Measurements from ENCODE around the gene COL5A1. TPM values are rescaled to one million over a fixed set of nuclear protein-coding genes. Genes with fewer than 3 reads are reported as not detected.

Gene COL5A1
- total RNA-seq, 1 experiment from 2014 or later: 2.1 TPM

DNA sequence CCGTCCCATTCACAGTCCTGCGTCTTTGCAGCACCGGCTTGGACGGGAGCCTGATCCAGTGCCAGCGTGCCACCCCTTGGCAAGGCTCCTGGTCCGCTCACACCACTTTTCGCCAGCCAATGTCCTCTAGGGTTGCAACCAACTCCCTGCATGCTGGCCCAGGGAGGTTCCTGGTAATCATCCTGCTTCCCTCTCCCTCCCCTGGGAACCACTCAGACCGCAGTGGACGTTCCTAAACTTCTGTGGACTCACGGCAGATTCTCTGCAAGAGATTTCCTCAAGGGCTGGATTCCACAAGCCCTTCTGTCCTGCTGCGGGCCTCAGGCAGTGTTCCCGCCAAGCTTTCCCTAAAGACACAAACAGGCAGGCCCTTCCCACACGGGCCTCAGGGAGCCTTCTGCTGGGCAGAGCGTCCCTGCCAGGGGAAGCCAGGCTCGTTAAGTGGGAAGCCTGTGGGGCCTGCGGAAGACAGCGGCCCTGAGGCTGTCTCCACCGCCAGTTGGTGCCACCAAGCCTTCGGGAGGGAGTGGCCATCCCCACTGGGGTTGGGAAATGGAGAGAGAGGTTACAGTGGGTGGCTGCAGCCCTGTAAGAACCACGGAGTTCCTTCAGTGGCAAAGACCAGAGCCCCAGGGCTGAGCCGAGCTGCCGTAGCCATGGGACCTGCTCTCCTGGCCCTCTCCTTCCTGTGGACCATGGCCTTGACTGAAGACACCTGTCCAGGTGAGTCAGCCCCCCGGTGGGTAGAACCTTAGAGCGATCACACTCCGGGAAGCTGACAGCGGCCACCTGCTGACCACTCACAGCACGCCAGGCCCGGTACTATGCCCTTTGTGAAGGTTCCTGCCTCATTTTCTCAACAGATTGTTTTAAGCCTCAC is 222.6 kb downstream of the COL5A1 start:
- no peak for DNase-seq (ENCODE audit: extremely low read depth, low read depth)

DNA sequence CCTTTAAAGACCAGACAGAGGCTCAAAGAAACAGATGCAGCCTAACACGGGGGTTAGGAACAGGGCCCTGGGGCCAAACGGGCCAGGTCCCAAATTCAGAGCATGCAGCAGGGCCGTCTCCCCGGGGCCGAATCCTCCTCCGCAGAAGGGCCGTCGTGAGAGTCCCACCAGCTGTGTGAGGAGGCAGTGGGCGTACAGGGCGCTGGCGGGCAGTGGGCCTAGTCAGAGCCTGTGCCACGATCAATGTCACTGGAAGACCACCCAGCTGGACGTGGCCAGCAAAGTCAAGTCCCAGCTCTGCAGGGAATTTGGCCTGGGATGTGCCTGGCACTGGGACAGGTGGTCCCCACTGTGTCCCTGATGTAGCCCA is 223.2 kb downstream of the COL5A1 start:
- no peak for DNase-seq (ENCODE audit: extremely low read depth, low read depth)

DNA sequence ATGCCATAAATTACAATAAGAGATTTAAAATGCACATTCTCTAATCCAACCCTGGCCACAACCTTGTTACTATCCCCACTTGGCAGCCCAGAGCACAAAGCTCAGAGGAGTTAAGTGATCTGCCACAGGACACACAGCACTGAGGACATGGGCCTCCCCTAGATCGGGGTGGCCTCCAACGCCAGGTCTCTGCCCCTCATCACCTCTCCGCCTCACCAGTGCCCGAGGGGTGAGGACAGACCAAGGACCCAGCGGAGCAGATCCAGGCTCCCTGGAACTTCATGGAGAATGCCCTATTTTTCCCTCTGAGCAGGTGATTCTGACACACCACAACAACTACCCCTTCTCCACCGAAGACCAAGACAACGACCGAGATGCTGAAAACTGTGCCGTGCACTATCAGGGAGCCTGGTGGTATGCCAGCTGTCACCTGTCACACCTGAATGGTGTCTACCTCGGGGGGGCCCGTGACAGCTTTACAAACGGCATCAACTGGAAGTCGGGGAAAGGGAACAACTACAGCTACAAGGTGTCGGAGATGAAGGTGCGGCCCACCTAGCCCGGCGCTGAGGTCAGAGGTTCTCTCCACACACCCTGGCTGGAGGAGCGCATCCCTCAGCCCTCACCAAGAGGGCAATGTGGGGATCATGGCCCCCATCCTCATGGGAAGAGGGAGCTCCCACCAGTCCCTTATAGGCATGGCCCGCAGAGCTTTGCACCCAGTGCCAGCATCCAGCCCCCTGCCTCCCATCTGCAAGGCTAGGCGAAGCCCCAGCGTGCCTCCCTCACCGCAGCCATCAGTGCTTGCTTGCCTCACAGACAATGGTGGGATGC is 226.5 kb downstream of the COL5A1 start:
- DNase-seq (ENCODE audit: extremely low read depth, low read depth): no peak

DNA sequence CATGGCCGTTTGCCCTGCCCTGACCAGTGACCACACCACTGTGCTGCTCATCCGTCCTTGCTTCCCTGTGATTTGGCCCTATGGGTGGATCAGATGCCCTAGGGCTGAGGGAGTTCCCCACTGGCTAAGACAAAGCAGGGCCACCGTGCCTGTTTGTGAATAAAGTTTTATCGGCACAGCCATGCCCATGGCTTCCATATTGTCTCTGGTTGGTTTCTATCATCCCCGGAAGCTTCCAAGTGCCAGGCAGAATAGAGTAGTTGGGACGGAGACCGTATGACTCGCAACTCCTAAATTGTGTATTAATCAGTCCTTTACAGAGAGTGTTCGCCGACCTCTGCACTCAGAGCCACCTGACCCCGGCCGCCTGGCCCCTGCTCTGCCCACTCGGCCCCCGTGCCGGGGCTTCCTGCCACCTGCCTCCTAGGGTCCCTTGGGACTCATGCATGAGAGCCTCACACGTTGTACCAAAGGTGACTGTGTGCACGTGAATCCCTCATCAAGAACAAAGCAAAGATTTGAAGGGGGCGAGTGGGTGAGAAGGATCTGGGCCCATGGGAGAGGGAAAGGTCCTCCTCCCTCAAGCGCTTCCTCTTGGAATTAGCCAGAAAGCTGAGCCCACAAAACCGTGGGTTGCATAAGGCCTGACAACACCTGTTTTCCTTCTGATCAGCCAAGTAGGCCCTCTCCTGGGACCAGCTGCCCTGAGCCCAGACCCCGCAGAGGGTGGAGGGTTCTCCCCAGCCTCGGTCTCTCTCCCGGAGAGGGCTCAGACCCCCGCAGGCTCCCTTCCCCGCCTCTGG is 227.3 kb downstream of the COL5A1 start:
- DNase-seq (ENCODE audit: extremely low read depth, low read depth): no peak

DNA sequence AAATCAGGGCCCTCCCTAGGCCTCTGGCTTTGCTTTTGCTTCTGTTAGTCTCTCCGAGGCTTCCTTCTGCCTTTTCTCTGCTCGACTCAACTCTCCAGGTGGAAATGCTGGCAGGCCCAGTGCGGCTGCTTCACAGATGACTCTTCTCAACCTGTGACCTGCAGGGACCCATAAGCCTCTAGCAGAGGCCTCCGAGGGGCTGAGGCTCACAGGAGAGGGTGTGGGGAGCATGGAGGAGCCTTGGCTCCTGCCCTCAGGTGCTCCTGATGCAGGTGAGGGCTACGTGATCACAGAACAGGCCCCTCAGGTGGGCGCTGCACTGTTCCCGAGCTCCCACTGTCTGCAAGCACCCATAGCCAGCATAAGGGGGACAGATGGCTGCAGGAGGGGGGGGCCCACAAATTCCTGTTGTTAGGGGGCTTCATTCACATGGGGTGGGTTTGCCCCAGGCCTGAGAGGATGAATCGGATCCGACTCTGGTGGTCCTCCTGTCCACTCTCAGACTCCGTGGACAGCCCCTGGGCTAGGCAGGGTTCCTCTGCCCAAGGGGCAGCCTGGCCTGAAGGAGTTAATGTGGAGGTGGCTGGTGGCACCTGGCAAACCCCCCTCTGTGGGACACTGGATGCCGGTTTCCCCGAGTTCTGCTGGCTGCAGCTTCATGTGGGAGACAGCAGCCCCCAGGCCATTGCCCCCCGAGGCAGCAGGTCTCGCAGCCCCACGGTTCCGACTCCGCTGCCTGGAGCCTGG is 228.1 kb downstream of the COL5A1 start:
- DNase-seq (ENCODE audit: extremely low read depth, low read depth): no peak

DNA sequence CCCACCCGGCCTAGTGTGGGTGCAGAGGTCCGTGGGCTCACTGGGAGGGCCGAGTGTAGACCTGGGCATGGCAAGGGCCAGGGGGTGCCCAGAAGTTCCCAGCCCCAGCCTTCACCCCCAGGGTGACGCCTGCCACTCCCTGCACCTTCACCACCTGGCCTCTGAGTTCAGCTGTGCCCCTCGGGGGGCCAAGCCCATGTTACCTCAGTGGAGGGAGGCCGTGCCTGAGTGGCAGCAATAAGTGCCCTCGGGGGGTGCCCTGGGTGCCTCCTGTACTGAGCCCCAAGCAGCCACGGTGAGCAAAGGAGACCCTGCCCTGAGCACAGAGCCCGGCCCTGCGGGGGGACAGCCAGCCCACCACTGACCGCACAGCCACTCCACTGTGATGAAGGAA is 228.7 kb downstream of the COL5A1 start:
- no peak for DNase-seq (ENCODE audit: extremely low read depth, low read depth)

DNA sequence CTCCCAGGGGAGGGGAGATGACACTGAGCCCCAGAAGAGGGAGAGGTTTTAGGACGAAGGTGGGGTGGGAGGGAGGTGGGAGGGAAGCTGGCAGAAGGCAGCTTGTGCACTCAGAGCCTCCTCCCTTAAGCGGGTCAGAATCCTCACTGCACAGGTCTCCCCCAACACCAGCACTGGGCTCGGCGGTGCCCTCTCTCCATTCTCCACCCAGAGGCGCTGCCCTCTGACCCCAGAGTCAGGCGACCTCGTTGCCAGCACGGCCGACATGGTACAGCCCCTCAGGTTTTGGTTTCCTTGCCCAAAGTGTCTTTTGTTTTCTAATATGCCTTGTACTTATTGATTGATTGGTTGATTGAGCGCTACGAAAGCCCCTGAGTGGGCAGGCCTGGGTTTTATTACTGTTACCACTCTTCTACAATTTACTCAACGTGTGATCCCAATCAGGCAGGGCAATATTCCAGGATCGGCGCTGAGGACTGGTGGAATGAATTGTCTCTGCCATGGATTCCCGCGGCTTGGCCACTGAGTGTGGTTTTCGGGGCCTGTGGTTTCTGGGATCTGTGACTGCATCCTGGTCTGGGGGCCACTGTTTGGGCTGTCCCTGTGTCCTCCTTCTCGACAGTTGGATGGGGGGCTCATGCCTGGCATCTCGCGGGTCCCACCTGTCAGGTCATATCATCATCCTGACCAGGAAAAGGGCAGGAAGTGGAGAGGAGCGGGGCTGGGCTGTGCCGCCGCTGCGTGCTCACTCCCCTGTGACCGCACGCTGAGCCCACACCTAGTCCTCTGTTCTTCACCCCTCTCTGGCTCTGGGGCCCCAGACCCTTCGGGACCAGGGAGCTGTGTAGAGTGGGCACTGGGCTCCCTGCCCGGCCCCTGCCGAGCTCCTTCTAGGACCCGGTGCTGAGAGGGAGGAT is 229.4 kb downstream of the COL5A1 start:
- DNase-seq (ENCODE audit: extremely low read depth, low read depth): no peak

DNA sequence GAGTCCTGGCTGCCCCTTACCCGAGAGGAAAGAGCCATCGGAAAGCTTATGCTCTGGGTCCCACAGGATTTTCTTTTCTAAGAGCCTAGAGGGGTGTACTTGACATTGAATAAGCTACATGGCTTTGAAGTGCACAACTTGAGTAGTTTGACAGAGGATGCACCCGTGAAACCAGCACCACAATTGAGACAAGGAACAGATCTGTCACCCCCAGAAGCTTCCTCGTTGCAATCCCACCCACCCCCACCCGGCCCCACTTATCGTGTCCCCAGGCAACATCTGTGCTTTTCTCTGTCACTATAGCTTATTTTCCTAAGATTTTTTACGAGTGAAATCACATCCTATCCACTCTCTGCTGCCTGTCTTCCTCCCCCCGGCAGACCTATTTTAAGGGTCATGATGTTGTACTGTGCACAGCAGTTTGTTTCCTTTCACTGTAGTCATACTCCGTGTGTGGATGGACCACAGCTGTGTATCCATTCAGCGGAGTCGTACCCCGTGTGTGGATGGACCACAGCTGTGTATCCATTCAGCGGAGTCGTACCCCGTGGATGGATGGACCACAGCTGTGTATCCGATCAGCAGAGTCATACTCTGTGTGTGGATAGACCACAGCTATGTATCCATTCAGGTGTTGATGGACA is 230.2 kb downstream of the COL5A1 start:
- DNase-seq (ENCODE audit: extremely low read depth, low read depth): no peak

DNA sequence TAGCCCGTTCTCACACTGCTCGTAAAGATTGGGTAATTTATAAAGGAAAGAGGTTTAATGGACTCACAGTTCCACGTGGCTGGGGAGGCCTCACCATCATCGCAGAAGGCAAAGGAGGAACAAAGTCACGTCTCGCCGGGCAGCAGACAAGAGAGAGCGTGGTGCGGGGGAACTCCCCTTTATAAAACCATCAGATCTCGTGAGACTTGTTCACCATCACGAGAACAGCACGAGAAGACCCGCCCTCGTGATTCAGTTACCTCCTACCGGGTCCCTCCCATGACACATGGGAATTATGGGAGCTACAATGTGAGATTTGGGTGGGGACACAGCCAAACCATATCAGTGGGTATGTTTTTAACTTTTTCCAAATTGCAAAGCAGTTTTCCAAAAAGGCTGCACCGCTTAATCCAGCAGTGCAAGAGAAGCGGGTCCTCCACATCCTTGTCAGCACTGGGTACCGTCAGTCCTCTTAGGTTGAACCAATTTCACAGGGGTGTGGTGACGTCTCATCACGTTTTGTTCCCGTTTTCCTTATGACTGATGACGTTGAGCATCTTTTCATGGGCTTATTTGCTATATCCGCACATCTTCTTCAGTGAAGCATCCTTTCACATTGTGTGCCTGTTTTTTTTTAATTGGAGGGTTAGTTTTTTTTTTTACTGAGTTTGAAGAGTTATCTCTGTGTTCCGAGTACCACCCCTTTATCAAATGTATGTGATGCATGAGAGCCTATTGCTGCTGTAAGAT is 231.1 kb downstream of the COL5A1 start:
- no peak for DNase-seq (ENCODE audit: extremely low read depth, low read depth)

DNA sequence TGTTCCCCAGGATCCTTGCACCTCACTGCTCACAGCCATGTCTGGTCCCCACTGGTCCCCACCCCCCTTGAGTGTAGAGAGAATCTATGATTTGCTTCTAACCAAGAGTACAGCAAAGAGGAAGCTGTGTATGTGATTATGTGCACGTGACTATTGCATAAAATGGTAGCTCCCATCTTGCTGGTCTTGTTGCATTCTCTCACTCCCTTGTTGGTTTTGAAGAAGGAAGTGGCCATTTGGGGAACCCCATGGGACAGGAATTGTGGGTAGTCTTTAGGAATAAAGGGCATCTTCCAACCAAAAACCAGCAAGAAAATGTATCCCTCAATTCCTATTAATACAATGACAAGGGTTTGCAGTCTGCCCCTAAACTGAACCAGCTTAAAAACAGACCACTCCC is 233.8 kb downstream of the COL5A1 start:
- DNase-seq (ENCODE audit: extremely low read depth, low read depth): no peak

DNA sequence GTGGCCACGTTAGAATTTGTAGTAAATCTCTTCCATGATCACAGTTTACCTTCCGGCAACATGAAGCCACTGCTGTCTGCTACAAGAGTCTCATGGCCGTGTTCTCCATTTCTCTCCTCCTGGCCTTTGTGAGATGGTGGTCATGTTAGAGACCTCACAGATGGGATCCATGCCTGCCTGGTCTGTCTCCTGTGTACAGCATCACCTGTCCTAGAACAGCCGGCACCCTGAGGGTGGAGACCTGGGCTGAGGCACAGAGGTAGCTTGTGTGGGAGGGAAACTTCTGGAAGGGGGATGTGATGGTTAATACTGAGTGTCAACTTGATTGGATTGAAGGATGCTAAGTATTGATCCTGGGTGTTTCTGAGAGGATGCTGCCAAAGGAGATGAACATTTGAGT is 235.9 kb downstream of the COL5A1 start:
- DNase-seq (ENCODE audit: extremely low read depth, low read depth): no peak

DNA sequence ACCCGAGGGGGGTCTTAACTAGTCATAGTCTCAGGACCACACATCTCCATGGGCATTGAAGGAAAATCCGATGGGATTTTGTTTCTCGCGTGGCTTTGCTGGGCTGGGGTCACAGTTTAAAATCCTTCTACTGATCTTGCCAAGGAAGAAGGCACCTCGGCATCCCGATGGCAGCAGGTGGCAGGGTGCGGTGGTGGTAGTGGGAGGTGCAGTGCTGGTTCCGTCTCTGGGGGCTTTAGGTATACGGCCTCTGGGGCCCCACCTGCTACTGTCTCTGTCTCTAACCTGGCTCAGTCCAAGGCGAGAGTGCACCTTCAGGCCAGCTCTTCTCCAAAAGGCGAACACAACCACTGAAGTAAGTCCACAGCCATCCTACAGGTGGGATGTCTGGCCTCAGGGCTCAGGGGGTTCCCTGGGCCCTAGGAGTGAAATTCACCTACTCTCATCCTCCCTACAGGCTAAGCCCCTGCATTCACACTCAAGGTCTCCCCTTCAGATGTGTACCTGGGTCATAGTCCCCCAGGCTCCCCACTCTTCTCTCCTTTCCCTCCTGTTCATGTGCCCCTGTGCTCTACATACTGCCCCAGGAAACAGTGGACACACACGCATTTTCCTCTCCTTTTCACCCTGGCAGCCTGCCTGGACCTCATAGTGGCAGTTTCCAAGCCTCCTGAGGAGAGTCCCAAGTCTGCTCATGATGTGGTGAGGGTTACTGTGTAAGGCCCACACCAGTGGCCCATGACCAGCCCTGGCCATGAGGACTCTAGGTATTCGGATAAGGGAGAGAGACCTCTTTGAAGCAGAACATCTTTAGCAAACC is 238.3 kb downstream of the COL5A1 start:
- DNase-seq (ENCODE audit: extremely low read depth, low read depth): no peak

DNA sequence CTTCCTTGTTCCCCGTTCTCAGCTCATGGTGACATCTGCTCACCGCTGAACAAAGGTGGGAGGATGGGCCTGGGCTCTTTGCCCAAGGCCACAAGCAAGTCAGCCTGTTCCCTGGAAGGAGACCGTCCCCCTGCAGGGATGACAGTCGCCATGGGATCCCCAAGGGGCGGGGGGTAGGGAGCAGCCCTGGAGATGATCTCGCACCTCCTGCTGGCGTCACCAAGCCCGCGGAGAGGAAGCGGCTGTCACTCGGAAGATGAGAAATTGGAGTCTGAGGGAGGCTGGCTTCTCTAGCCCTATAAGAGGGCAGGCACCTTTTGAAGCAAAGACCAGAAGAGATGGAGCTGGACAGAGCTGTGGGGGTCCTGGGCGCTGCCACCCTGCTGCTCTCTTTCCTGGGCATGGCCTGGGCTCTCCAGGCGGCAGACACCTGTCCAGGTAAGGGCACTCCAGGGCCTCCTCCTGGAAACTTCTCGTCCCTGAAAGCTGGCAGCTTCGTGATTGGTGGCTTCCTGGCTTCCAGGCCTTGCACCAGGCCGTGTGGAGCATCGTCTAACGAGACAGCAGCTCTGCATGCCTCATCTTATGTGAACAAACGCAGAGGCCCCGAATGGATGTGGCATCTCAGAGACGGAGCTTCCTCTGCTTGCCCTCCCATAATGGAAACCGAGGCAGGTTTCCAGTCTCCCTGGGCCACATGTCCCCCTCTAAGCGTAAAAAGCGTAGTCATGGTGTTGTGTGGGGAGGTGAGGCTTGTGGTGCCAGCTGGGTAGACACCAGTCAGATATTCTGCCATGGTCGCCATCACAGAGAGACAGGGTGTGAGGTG is 239.1 kb downstream of the COL5A1 start, which contains the start of gene FCN2:
TSS of gene FCN2 (plus strand) at position 327 of the 829 bp plus-strand sequence. CDS start at position 339, 12 bp downstream.
- no peak for DNase-seq (ENCODE audit: extremely low read depth, low read depth)

DNA sequence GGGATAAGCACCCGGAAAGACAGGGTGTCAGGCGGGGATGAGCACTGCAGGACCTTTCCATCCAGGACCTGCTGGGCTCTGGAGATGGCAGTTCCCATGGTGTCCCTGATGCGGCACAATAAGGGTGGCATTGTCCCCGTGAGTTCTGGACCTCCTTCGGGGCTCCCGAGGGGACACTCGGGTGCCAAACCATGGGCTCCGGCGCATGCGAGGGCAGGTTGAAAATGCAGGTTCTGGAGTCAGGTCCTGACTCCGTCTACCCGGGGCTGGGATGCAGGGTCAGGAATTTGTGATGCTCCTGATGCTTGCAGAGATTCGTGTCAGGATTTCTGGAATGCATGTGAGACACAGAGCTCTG is 239.7 kb downstream of the COL5A1 start:
- DNase-seq (ENCODE audit: extremely low read depth, low read depth): no peak

DNA sequence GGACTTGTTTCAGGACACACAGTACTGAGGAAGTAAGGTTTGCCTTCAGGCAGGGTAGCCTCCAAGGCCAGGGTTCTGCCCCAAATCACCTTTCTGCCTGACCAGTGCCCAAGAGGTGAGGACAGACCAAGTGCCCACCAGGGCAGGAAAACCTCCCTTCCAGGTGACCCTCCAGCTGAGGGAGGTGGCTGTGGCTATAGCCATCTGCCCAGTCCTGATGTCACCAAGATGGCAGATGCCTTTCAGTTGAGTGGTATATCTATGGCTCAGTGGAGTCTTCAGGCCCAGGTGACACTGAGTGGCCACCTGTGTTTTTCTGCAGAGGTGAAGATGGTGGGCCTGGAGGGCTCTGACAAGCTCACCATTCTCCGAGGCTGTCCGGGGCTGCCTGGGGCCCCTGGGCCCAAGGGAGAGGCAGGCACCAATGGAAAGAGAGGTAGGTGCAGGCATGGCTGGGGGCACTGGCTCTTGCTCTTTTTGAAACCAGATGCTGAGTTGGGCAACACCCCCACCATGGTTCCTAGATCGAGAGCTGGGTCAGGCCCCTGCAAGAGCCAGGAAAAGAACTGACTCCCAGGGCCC is 240.7 kb downstream of the COL5A1 start:
- no peak for DNase-seq (ENCODE audit: extremely low read depth, low read depth)
